SU-DHL-6 (cell line): ENCODE results near the gene SRP68.

Source experiments
- EZH2phosphoT487 ChIP-seq: fragments of 200-600 bp; sonication (generic), shearing (Covaris generic); conservative IDR thresholded peaks from 2 replicates; pipeline ENCODE4 v1.6.1; 2018; ENCODE audit warnings: mild to moderate bottlenecking, antibody characterized with exemption, low read length, moderate library complexity, mixed read lengths
- TF ChIP-seq, protein P1 (sequence below): fragments of 200-600 bp; sonication (generic); IDR thresholded peaks from one replicate; pipeline ENCODE4 v1.5.1; 2017; ENCODE audit warnings: antibody characterized with exemption, mild to moderate bottlenecking, low read length, moderate library complexity; ENCODE audit not compliant: insufficient read depth, poor library complexity, severe bottlenecking

DNA sequence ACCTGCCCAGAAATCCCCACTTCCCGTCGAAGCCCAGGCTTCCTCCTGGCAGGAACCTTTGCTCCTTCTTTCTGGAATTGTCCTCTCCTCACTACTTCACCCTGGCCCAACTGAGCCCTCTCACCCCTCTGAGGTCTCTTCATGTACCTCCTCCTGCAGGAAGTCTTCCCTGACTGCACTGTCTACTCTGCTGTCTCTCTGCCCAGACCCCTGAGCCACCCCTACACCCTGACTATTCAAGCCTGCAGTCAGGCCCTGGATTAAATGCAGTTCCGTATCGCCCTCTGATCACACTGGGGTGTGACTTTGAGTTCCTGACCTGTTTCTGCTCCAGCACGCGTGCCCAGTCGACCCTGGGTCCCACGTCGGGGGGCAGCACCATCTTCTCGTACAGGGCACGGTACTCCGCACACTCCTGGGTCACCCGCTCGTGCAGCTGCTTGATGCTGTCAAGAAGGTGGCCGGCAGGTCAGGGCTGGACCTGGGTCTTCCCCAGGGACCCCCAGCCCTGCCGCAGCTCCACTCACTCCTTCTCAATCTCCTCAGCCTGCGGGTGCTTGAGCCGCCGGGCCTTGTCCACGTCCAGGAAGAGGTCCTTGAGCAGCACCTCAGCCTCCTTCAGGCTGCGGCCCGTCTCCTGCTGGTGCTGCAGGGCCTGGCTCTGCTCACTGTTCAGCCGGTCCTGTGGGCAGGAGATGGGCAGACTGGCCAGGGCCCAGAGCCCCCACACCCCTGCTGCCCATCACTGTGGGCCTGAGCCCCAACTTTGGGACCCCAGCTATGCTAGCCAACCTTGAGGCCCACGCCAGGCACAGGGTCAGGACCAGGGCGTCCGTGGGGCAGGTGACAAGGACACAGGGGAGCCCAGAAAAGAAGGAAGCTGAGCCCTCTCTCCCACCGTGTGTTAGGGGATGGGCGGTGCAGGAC, 49.1 kb downstream of the SRP68 start:
- TF ChIP-seq, protein P1, sequence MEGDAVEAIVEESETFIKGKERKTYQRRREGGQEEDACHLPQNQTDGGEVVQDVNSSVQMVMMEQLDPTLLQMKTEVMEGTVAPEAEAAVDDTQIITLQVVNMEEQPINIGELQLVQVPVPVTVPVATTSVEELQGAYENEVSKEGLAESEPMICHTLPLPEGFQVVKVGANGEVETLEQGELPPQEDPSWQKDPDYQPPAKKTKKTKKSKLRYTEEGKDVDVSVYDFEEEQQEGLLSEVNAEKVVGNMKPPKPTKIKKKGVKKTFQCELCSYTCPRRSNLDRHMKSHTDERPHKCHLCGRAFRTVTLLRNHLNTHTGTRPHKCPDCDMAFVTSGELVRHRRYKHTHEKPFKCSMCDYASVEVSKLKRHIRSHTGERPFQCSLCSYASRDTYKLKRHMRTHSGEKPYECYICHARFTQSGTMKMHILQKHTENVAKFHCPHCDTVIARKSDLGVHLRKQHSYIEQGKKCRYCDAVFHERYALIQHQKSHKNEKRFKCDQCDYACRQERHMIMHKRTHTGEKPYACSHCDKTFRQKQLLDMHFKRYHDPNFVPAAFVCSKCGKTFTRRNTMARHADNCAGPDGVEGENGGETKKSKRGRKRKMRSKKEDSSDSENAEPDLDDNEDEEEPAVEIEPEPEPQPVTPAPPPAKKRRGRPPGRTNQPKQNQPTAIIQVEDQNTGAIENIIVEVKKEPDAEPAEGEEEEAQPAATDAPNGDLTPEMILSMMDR: no peak
- no peak for TF ChIP-seq EZH2phosphoT487
